ENCODE measurements around the gene SEC14L6. TPM values are rescaled to one million over a fixed set of nuclear protein-coding genes. Genes with fewer than 3 reads are reported as not detected.

The SEC14L6 gene
- polyA plus RNA-seq, 1 experiment = 0.06 TPM

- H3K27me3 ChIP-seq (ENCODE audit: control insufficient read depth, insufficient read depth, low read length) = peaks cover 6% of the 10 kb centered on the region
- ChIA-PET POLR2A (no interaction called here), CTCF (interaction anchor here (0.6 to 3.7 kb wide), 18 partner anchors 10 to 344 kb away, joined by 3 to 39 read pairs (median 4); partner anchors contain the start of gene SEC14L2)
- TF ChIP-seq CTCF (IDR thresholded peaks at IDR 0.05; ENCODE audit: low read depth, low read length) = peak; percentile 86
- H3K27ac ChIP-seq (ENCODE audit: low read depth, low read length) = no peak overlapping the region
- no peaks in the 10 kb centered on the region for H3K9me3 ChIP-seq (ENCODE audit: control insufficient read depth, insufficient read depth, low read length)
- peak; percentile 8 for DNase-seq (ENCODE audit: low read depth, low spot score)
- no peak overlapping the region for H3K4me3 ChIP-seq (ENCODE audit: low read depth, low read length)
Measured at GRCh38 chr22:30485362-30485988, 61.1 kb downstream of the SEC14L6 start.

- no peak overlapping the region for H3K4me3 ChIP-seq (ENCODE audit: low read depth, low read length)
- H3K27ac ChIP-seq (ENCODE audit: low read depth, low read length) = no peak overlapping the region
- ChIA-PET CTCF (interaction anchor here (3.3 to 3.7 kb wide), 2 partner anchors 38 to 92 kb away, joined by 30 to 39 read pairs; no protein-coding TSS in a partner anchor), POLR2A (no interaction called here)
- DNase-seq (ENCODE audit: low read depth, low spot score) = no peak
- peaks cover 6% of the 10 kb centered on the region for H3K27me3 ChIP-seq (ENCODE audit: control insufficient read depth, insufficient read depth, low read length)
- no peaks in the 10 kb centered on the region for H3K9me3 ChIP-seq (ENCODE audit: control insufficient read depth, insufficient read depth, low read length)
- no peak for TF ChIP-seq CTCF (IDR thresholded peaks at IDR 0.05; ENCODE audit: low read depth, low read length)
Measured at GRCh38 chr22:30483169-30483568, 63.4 kb downstream of the SEC14L6 start.

GRCh38 chr22:30481711-30482110, 64.8 kb downstream of the SEC14L6 start:
- no peak for DNase-seq (ENCODE audit: low read depth, low spot score)
- Histone ChIP-seq H3K27ac (ENCODE audit: low read depth, low read length) (no peak overlapping the region), H3K27me3 (ENCODE audit: control insufficient read depth, insufficient read depth, low read length) (peaks cover 11% of the 10 kb centered on the region), H3K9me3 (ENCODE audit: control insufficient read depth, insufficient read depth, low read length) (no peaks in the 10 kb centered on the region), H3K4me3 (ENCODE audit: low read depth, low read length) (no peak overlapping the region)
- ChIA-PET CTCF (no interaction called here), POLR2A (no interaction called here)
- no peak for TF ChIP-seq CTCF (IDR thresholded peaks at IDR 0.05; ENCODE audit: low read depth, low read length)

- no peak for TF ChIP-seq CTCF (IDR thresholded peaks at IDR 0.05; ENCODE audit: low read depth, low read length)
- ChIA-PET POLR2A (no interaction called here), CTCF (interaction anchor here (0.6 kb wide), 1 partner anchor 440 kb away, joined by 5 read pairs; no protein-coding TSS in a partner anchor)
- DNase-seq (ENCODE audit: low read depth, low spot score) = no peak
- Histone ChIP-seq H3K27ac (ENCODE audit: low read depth, low read length) (no peak overlapping the region), H3K9me3 (ENCODE audit: control insufficient read depth, insufficient read depth, low read length) (no peaks in the 10 kb centered on the region), H3K4me3 (ENCODE audit: low read depth, low read length) (no peak overlapping the region), H3K27me3 (ENCODE audit: control insufficient read depth, insufficient read depth, low read length) (peaks cover 18% of the 10 kb centered on the region)
Measured at GRCh38 chr22:30479981-30480380, 66.6 kb downstream of the SEC14L6 start.

- Histone ChIP-seq H3K27me3 (ENCODE audit: control insufficient read depth, insufficient read depth, low read length) (peaks cover 41% of the 10 kb centered on the region), H3K27ac (ENCODE audit: low read depth, low read length) (no peak overlapping the region), H3K4me3 (ENCODE audit: low read depth, low read length) (no peak overlapping the region), H3K9me3 (ENCODE audit: control insufficient read depth, insufficient read depth, low read length) (no peaks in the 10 kb centered on the region)
- no peak for TF ChIP-seq CTCF (IDR thresholded peaks at IDR 0.05; ENCODE audit: low read depth, low read length)
- CTCF ChIA-PET = no interaction called here
- no peak for DNase-seq (ENCODE audit: low read depth, low spot score)
- POLR2A ChIA-PET = no interaction called here
Measured at GRCh38 chr22:30474683-30475424, 71.7 kb downstream of the SEC14L6 start.
